ENCODE data around the gene MRPS26.
"Not testable (repeated sequence)": the region's sequence is repeated elsewhere in the genome, so short reads cannot be mapped to it uniquely, and the experiment has no call there.

Gene MRPS26

DNA sequence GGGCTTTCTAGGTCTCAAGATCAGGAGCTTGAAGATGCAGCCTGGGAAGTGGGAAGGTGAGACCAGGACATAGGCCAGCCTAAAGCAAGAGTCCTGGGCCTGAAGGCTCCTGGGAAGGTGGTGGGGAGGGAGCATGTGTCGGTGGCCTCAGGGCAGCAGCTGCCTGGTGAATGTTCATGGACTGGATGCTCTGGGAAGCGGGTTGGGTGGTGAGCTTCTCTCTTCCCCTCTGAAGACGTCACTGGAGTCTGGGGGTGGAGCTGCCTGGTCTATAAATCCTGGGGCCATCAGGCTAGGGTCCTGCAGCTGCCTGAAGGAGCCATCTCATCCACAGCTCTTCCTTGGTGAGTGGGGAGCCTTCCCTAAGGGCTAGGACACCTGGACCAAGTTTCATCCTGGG is 2.5 kb upstream of the MRPS26 start, which contains the start of gene GNRH2:
Gene GNRH2, plus strand, starts transcription at position 301 of the 400 bp plus-strand sequence. CDS start 793 bp downstream, outside the sequence.
- DNase-seq, result no peak

DNA sequence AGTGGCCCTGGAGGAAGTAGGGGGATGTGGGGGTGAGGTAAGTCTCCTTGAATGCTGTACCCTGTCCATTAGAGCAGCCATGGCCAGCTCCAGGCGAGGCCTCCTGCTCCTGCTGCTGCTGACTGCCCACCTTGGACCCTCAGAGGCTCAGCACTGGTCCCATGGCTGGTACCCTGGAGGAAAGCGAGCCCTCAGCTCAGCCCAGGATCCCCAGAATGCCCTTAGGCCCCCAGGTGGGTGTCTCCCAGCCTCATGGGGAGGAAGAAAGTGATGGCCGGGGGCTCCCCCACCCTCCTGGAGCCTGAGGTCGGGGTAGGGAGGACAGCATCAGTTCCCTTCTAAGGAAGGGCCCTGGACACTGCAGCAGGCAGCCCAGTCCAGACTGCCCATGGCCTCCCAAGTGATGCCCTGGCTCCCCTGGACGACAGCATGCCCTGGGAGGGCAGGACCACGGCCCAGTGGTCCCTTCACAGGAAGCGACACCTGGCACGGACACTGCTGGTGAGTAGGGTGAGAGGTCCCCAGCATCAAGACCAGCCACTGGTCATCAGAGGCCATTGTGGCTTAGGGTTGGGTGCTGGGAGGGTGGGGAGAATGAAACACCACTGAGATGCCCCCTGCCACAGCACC is 1.4 kb upstream of the MRPS26 start:
- no peak for DNase-seq

DNA sequence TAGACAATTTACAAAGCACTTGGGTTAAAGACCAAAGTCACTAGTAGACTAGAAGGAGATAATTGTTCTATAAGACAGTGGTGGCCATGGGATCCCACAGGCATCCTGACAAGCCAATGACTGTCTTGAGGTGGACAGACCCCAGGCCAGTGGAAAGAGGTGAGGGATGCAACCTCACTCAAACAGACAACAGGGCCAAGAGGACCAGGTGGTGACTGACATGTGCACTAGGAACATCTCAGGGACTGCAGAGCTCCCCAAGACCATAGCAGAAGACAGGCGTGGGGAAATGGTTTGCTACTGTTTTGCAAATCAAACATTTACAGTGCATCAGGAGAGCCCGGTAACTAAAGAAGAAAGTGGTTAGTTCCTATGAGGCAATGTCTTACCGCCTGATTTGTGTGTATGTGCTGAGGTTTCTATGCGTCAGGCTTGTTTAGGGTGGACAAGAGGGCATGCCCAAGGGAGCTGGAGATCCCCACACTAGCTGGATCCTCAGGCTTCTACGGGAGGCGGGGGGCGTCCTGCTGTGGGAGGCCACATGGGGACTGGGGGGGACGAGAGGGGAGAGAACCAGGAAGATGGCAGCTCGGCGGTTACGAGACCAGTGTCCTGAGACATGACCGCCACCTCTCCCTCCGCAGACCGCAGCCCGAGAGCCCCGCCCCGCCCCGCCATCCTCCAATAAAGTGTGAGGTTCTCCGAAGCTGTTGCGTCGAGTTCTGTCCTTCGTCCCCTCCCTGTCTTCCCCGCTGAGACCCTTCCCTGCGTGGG is 623 bp upstream of the MRPS26 start:
- peak in 1 of 2 experiments; percentile 53 for DNase-seq

DNA sequence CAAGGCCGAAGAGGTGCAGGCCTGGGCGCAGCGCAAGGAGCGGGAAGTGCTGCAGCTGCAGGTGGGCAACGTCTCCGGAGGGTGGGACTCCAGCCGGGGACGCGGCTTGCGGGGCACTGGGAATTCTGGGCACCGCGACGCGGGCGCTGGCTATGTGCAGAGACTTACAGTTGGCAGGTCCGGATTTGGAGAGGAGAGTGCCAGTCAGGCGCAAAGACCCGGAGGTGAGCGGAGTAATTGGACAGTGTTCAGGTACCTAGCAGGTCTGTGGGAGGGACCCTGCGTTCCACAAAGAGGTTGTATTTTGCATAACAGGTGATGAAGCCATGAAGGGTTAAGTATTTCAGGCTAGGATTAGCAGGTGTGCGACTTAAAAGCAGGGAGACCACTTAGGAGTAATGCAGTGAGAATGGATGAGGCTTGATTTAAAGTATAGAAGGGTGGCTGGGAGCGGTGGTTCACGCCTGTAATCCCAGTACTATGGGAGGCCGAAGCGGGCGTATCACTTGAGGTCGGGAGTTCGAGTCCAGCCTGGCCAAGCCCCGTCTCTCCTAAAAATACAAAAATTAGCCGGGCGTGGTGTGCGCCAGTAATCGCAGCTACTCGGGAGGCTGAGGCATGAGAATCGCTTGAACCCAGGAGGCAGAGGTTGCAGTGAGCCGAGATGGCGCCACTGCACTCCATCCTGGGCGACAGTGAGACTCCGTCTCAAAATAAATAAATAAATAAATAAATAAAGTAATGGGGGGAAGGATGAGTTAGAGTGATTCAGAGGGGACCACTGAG is 1.0 kb downstream of the MRPS26 start:
- DNase-seq, result no peak

DNA sequence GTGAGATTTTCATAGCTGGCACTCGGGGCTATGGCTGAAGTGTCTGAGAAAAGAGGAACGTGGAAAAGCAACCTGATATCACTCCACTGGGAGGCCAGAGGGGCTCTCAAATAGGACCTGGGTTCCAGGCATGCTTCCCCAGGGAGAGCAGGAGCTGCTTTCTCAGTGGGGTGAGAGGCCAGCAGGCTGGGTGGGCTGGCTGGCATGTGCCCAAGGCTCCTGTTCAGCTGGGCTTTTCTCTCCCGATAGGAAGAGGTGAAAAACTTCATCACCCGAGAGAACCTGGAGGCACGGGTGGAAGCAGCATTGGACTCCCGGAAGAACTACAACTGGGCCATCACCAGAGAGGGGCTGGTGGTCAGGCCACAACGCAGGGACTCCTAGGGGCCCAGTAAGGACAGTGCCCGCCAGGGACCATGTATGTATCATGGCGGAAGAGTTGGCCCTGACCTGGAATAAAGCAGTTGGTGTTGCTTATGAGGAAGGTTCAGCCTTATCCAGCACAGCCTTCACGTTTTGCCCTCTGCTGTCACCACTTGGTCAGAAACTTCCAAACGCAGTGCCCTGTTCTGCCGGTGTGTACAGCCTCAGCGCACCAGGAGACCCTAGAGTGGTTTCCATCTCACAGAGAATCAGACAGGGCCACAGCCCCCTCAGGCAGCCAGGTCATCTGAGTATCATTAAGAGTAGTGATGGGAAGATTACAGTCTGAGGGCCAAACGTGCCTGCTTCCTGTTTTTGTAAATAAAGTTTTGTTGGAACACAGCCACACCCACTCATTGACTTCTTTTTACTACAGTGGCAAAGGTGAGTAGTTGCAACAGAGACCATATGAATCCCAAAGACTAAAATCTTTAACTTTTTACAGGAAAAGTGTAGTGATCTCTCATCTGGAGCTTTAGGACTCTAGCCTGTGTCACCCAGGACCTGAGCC is 1.9 kb downstream of the MRPS26 start:
- DNase-seq, result no peak

DNA sequence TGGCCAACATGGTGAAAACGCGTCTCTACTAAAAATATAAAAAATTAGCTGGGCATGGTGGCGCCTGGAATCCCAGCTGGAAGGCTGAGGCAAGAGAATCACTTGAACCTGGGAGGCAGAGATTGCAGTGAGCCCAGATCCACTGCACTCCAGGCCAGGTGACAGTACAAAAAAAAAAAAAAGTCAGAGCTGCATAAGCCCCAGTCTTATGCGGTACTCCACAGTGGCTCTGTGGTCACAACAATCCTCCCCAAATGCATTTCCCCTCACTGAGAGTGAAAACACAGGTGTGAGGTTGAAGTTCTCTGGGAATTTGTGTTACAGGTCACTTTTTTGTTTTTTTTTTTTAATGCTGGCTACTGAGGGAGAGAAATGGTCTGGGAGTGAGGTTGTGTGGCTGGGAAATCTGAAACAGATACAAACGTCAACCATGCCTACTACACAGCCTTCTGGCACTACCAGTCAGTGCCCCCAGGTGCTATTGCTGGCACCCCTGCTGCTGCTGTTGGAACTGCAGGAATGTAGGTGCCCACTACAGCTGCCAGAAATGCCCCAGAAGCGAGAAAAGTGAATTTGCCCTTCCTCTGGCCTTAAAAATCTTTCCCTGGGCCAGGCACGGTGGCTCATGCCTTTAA is 5.7 kb downstream of the MRPS26 start:
- no peak for DNase-seq

DNA sequence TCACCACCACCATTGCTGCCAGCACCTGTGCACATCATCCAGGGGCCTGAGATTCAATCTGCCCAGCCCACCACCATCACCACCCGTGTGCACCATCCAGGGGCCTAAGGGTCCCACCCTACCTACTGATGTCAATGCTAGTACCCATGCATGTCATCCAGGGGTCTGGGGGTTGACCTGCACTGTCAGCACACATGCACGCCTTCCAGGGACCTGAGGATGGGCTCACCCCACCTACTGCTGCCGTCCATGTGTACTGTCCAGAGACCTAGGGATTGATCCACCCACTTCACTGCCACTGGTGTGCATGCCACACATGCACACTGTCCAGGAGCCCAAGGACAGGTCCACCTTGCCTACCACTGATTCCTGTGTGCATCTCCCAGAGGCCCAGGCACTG is 13.6 kb downstream of the MRPS26 start:
- no peak for DNase-seq

DNA sequence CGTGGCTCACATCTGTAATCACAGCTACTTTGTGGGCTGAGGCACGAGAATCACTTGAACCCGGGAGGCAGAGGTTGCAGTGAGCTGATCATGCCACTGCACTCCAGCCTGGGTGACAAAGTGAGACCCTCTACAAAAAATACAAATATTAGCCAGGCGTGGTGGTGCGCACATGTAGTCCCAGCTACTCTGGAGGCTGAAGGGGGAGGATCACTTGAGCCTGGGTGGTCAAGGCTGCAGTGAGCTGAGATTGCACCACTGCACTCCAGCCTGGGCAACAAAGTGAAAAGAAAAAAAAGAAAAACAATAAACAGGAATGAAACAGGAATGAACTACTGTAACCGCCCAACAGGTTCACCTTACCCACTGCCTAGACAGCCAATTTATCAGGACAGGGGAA is 18.3 kb downstream of the MRPS26 start:
- DNase-seq, result not testable (repeated sequence)

DNA sequence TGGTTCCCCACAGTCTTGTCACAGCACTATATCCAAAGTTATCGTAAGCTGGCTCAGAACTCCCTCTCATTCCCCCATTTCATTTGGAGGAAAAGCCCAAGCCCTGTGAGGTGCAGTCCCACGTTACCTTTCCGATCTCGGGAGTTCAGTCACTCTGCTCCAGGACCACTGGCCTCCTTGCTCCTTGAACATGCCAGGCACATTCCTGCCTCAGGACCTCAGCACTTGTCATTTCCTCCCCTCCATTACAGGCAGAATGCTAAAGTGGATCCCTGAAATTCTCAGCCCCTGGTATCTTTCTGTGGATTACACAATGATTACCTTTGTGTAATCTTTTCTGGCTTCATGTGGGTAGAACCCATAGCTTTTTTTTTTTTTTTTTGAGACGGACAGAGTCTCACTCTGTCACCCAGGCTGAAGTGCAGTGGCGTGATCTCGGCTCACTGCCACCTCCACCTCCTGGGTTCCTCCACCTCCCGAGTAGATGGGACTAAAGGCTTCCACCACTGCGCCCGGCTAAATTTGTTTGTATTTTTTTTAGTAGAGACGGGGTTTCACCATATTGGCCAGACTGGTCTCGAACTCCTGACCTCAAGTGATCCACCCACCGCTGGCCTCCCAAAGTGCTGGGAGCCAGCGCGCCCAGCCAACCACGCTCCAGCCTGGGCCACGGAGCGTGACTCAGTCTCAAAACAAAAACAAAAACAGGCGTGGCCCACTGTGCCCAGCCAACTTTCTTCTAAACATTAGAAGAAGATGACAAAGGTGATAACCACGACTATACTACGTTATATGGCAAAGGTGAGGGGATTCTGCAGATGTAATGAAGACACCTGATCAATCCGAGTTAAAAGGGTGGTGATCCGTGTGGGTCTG is 21.5 kb downstream of the MRPS26 start:
- no peak for DNase-seq

DNA sequence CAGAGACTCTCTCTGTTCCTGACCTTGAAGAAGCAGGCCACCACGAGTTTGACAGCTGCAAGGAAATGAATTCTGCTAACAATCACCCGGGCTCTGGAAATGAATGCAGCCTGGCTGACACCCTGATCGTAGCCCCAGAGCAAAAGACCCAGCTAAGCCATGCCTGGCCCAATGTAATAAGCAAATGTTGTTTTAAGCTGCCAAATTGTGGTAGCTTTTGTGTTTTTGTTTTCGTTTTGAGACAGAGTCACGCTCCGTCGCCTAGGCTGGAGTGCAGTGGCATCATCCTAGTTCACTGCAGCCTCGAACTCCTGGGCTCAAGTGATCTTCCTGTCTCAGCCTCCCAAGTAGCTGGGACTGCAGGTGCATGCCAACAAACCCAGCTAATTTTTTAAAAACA is 22.2 kb downstream of the MRPS26 start:
- no peak for DNase-seq

DNA sequence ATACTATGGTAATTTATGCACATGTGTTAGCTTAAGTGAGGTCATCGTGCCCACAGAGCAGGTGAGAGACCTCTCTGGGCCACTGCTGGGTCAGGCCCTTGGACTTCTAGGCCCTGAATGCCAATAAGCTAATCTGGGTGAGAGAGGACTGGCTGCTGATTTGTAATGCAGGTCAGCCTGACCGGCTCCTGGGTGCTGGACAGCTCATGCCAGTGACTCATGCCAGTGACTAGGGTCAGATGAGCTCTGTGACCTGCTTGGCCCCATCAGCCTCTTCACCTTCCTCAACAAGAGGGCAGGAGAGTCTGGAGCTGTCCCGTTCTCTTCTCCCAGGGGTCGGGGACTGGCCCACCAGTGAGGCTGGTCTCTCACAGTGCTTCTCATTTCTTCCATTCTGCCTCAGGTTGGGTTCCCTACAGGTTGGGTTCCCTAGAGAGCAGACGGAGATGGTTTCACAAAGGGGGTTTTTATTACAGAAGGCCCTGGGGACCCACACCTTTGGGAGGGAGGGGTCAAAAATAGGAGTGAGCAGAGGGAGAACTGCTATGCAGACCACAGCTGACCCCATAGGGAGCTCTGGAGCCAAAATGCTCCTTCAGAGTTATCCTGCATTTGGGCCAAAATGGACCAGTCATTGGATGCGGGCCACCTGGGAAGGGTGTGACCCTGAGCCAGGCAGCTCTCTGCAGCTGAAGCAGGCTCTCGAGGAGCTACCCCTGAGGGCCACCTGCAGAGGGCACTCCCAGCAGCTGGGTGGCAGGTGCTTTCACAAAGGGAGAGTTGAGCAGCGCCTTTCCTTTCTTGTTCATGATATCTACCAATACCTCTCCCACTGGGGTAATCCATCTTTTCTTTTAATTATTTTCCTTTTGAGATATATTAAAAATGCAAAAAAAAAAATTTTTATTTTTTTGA is 23.4 kb downstream of the MRPS26 start:
- DNase-seq, result peak in 1 of 2 experiments; percentile 53

DNA sequence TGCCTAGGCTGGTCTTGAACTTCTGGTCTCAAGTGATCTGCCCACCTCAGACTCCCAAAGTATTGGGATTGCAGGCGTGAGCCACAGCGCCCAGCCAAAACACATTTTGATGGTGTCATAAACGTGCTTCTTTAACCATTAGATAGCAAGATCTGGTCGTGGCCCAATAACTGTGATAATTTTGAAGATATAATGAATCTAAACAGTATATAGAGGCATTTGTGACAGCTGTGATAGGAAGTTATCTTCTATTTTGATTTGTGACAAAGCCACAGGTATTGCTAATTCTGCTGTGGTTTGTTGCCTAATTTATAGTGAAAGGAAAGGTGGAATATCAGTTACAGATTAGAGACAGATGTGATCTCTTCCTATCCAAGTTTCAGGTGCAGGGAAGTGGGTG is 24.9 kb downstream of the MRPS26 start:
- DNase-seq, result no peak

DNA sequence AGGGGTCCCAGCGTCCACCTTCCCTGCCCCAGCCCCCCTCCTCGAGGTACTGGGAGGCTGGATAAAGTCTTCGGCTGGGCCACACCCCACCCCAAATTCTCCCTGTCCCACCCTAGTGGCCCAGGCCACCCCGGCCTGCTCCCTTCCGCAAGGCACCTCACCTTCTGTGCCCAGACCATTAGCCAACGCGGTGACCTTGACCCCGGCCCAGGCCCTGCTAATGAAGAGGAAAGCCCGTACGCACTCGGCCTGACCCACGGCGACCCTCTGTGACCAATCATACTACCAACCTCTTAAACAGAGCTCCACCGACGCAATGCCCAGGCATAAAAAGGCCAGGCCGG is 25.4 kb downstream of the MRPS26 start:
- DNase-seq, result no peak

DNA sequence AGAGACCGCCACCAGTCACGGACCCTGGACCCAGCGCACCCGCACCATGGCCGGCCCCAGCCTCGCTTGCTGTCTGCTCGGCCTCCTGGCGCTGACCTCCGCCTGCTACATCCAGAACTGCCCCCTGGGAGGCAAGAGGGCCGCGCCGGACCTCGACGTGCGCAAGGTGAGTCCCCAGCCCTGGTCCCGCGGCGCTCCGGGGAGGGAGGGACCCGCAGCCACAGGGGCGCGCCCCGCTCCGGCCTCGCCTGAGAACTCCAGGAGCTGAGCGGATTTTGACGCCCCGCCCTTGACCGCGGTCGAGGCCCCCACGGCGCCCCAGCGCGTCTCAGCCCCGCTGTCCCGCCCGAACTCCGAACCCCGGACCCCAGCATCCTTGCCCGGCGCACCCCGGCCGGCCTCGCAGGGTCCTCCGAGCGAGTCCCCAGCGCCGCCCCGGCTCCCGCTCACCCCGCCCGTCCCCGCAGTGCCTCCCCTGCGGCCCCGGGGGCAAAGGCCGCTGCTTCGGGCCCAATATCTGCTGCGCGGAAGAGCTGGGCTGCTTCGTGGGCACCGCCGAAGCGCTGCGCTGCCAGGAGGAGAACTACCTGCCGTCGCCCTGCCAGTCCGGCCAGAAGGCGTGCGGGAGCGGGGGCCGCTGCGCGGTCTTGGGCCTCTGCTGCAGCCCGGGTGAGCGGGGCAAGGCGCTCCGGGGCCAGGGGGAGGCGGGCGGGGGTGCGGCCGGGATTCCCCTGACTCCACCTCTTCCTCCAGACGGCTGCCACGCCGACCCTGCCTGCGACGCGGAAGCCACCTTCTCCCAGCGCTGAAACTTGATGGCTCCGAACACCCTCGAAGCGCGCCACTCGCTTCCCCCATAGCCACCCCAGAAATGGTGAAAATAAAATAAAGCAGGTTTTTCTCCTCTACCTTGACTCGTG is 26.0 kb downstream of the MRPS26 start, which contains the start of gene OXT:
Gene OXT, plus strand, starts transcription at position 11 of the 920 bp plus-strand sequence. Its CDS starts 36 bp downstream, at position 47.
- DNase-seq, result peak; percentile 71 to 73

DNA sequence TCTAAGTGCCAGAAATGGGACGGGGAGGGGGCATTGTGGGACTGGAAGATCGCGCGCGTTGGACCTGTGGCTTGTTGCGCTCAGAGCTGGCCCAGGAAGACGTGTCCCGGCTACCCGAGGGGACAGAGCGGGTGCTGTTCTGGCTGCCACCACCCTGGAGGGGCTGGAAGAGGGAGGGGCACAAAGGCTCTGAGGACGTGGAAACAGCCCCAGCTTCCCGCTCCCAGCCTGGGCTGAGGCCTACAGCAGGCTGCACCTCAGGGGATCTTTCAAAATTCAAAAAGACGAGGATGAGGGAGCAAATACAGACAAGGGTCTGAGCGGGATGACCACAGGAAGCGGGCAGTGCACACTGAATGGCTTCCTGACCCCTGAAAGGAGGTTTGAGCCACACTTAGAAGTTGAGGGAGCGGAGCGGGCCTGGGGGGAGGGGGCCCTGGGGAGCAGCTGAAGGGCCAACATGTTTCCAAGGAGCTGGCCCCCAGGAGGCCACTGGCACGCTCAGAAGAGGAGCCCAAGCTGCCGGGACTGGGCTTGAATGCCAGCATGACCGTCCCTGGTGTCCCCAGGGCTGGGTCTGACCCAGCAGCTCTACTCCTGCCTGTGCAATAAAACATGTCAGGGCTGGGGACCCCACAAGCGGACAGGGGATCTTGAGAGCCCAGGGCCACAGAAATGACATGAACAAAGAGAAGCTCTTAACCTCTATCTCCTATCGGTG is 26.8 kb downstream of the MRPS26 start:
- DNase-seq, result no peak

DNA sequence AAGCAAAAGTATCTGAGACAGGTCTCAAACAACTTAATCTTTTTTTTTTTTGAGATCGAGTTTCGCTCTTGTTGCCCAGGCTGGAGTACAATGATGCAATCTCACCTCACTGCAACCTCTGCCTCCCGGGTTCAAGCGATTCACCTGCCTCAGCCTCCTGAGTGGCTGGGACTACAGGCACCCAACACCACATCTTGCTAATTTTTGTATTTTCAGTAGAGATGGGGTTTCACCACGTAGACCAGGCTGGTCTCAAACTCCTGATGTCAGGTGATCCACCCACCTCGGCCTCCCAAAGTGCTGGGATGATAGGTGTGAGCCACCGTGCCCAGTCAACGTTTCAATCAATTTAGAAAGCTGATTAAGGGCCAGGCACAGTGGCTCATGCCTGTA is 27.4 kb downstream of the MRPS26 start:
- not testable (repeated sequence) for DNase-seq

DNA sequence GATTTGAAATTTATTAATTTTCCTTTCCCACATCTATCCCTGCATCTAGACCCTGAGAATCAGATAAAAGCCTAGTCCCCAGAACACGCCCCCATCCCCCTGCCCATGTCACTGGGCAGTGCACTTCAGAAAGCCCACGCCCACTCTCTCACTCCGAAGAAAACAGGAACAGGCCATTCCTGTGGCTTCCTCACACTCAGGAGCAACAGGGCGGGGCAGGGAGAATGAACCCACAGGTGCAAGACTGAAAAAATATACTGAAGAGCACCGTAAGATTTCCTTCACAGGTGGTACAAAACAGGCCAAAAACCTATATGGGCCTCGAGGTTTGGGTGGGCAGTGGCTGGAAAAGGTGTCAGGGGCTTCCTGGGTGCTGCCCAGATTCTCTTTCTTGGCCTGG is 29.0 kb downstream of the MRPS26 start:
- no peak for DNase-seq

DNA sequence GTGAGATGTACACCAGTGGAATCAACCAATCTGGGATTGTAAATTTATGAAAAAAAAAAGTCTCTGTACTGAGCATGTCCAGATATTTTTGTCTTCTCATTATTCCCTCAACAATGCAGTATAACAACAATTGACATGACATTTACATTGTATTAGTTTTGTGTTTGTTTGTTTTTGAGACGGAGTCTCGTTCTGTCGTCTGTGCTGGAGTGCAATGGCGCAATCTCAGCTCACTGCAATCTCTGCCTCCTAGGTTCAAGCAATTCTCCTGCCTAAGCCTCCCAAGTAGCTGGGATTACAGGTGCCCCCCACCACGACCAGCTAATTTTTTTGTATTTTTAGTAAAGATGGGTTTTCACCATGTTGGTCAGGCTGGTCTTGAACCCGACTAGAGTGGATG is 29.5 kb downstream of the MRPS26 start:
- DNase-seq, result not testable (repeated sequence)

Data from stimulated activated CD4-positive, alpha-beta T cell treated with anti-CD3 and anti-CD28 coated beads, Interleukin-4, amount 100 ng/mL, for 4 hours (primary cell).